ENCODE data around the gene USP11.
A peak's percentile ranks its signal among the peaks of the same experiment; 100 is the strongest.

The USP11 gene

DNA sequence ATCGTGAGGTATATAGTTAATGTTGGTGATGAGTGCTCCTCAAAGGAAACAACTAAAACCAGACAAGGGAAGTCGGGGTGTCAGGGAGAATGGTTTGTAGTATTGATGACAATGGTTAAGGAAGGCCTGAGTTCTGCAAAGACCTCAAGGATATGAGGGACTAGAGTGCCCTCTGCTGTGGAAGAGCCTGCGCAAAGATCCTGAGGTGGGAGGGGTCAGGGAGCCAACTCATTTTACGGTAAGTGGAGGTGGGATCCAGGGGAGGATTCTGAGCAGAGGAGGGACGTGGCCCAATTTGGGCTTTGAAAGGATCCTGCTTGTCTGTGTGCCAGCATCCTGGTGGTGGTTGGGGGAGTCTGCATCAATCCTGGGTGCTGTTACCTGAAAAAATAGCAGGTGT is 27.8 kb upstream of the USP11 start:
- Histone ChIP-seq H3K79me2 (ENCODE audit: control insufficient read depth, insufficient read depth, low read length, unreplicated experiment) (peaks cover 17% of the 10 kb centered on the region), H2AFZ (ENCODE audit: low read length, unreplicated experiment) (no peak overlapping the region), H3K27ac (ENCODE audit: low read depth, low read length) (no peak overlapping the region), H3K4me3 (ENCODE audit: low read depth, low read length) (no peak overlapping the region), H3K36me3 (ENCODE audit: insufficient read depth, low read length) (peaks cover 25% of the 10 kb centered on the region), H3K4me1 (ENCODE audit: control insufficient read depth, insufficient read depth, low read length, unreplicated experiment) (peaks cover 3% of the 10 kb centered on the region), H3K27me3 (ENCODE audit: insufficient read depth, low read length) (no peaks in the 10 kb centered on the region)

GRCh38 chrX:47206316-47206715 is 26.5 kb upstream of the USP11 start:
- Histone ChIP-seq H3K27ac (ENCODE audit: low read depth, low read length) (peak overlapping the region; percentile 41; the same call in 1 of the 2 replicates), H3K79me2 (ENCODE audit: control insufficient read depth, insufficient read depth, low read length, unreplicated experiment) (peaks cover 13% of the 10 kb centered on the region), H2AFZ (ENCODE audit: low read length, unreplicated experiment) (no peak overlapping the region), H3K4me3 (ENCODE audit: low read depth, low read length) (no peak overlapping the region), H3K27me3 (ENCODE audit: insufficient read depth, low read length) (no peaks in the 10 kb centered on the region), H3K4me1 (ENCODE audit: control insufficient read depth, insufficient read depth, low read length, unreplicated experiment) (no peaks in the 10 kb centered on the region), H3K36me3 (ENCODE audit: insufficient read depth, low read length) (peaks cover 19% of the 10 kb centered on the region)

GRCh38 chrX:47208108-47208507 is 24.7 kb upstream of the USP11 start:
- Histone ChIP-seq H2AFZ (ENCODE audit: low read length, unreplicated experiment) (no peak overlapping the region), H3K79me2 (ENCODE audit: control insufficient read depth, insufficient read depth, low read length, unreplicated experiment) (peaks cover 4% of the 10 kb centered on the region), H3K4me3 (ENCODE audit: low read depth, low read length) (no peak overlapping the region), H3K27me3 (ENCODE audit: insufficient read depth, low read length) (no peaks in the 10 kb centered on the region), H3K36me3 (ENCODE audit: insufficient read depth, low read length) (peaks cover 16% of the 10 kb centered on the region), H3K4me1 (ENCODE audit: control insufficient read depth, insufficient read depth, low read length, unreplicated experiment) (no peaks in the 10 kb centered on the region), H3K27ac (ENCODE audit: low read depth, low read length) (no peak overlapping the region)

GRCh38 chrX:47209508-47210238 is 23.1 kb upstream of the USP11 start:
- Histone ChIP-seq H3K27me3 (ENCODE audit: insufficient read depth, low read length) (no peaks in the 10 kb centered on the region), H3K79me2 (ENCODE audit: control insufficient read depth, insufficient read depth, low read length, unreplicated experiment) (peaks cover 4% of the 10 kb centered on the region), H2AFZ (ENCODE audit: low read length, unreplicated experiment) (no peak overlapping the region), H3K36me3 (ENCODE audit: insufficient read depth, low read length) (peaks cover 13% of the 10 kb centered on the region; the same call in 1 of the 2 replicates), H3K4me3 (ENCODE audit: low read depth, low read length) (no peak overlapping the region), H3K27ac (ENCODE audit: low read depth, low read length) (no peak overlapping the region), H3K4me1 (ENCODE audit: control insufficient read depth, insufficient read depth, low read length, unreplicated experiment) (no peaks in the 10 kb centered on the region)

- H3K4me1 ChIP-seq (ENCODE audit: control insufficient read depth, insufficient read depth, low read length, unreplicated experiment) = peaks cover 3% of the 10 kb centered on the region
- no peak overlapping the region for H3K4me3 ChIP-seq (ENCODE audit: low read depth, low read length)
- no peaks in the 10 kb centered on the region for H3K27me3 ChIP-seq (ENCODE audit: insufficient read depth, low read length)
- no peak overlapping the region for H3K27ac ChIP-seq (ENCODE audit: low read depth, low read length)
- H3K36me3 ChIP-seq (ENCODE audit: insufficient read depth, low read length) = peaks cover 13% of the 10 kb centered on the region; the same call in 1 of the 2 replicates
- peaks cover 2% of the 10 kb centered on the region for H3K79me2 ChIP-seq (ENCODE audit: control insufficient read depth, insufficient read depth, low read length, unreplicated experiment)
- H2AFZ ChIP-seq (ENCODE audit: low read length, unreplicated experiment) = no peak overlapping the region
These were observed 22.0 kb upstream of the USP11 start for GRCh38 chrX:47210661-47211425.

DNA sequence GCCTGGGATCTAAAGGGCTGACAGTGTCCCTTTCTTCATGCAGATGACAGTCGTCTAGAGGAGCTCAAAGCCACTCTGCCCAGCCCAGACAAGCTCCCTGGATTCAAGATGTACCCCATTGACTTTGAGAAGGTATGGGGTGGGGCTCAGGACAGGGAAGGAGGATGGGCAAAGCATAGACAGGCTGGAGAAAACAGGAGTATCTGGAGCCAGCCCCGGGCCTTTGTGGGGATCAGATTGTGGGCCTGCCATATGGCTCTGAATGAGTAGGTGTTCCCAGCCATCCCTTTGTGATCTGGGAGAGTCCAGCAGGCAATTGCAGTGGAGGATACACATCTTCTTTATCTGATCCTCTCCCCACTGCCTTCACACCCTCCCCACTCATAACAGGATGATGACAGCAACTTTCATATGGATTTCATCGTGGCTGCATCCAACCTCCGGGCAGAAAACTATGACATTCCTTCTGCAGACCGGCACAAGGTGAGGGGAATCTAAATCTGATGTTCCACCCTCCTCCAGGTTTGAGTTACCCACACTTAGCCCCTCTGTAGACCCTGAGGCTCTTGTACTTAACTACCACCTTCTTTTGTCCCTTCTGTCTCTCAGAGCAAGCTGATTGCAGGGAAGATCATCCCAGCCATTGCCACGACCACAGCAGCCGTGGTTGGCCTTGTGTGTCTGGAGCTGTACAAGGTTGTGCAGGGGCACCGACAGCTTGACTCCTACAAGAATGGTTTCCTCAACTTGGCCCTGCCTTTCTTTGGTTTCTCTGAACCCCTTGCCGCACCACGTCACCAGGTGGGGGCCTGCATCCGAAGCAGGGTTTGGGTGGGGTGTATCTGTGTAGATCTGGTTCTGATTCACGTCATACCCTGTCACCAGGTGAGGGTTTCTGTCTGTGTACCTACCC is 20.2 kb upstream of the USP11 start:
- Histone ChIP-seq H3K4me1 (ENCODE audit: control insufficient read depth, insufficient read depth, low read length, unreplicated experiment) (peaks cover 19% of the 10 kb centered on the region), H3K4me3 (ENCODE audit: low read depth, low read length) (no peak overlapping the region)

DNA sequence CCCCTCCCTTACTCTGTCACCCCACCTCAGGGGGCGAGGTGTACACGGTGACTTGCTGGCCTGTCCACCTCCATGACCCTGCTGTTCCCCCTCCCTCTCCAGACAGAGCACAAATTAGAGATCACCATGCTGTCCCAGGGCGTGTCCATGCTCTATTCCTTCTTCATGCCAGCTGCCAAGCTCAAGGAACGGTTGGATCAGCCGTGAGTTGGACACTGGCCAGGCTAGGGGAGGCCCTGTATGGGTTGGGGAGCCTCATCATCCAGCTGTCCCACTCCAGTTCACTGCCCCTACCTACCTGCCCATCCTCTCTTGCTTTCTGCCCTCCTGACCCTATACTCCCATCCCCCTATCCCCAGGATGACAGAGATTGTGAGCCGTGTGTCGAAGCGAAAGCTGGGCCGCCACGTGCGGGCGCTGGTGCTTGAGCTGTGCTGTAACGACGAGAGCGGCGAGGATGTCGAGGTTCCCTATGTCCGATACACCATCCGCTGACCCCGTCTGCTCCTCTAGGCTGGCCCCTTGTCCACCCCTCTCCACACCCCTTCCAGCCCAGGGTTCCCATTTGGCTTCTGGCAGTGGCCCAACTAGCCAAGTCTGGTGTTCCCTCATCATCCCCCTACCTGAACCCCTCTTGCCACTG is 18.3 kb upstream of the USP11 start:
- peaks cover 12% of the 10 kb centered on the region for H3K79me2 ChIP-seq (ENCODE audit: control insufficient read depth, insufficient read depth, low read length, unreplicated experiment)
- no peaks in the 10 kb centered on the region for H3K27me3 ChIP-seq (ENCODE audit: insufficient read depth, low read length)
- H3K4me3 ChIP-seq (ENCODE audit: low read depth, low read length) = no peak overlapping the region
- peaks cover 19% of the 10 kb centered on the region for H3K4me1 ChIP-seq (ENCODE audit: control insufficient read depth, insufficient read depth, low read length, unreplicated experiment)
- no peak overlapping the region for H3K27ac ChIP-seq (ENCODE audit: low read depth, low read length)
- H2AFZ ChIP-seq (ENCODE audit: low read length, unreplicated experiment) = no peak overlapping the region
- H3K36me3 ChIP-seq (ENCODE audit: insufficient read depth, low read length) = 0 out of 2 replicates have a peak, but pooled peaks cover 9% of the 10 kb centered on the region

More for the DNA sequence above, 20.2 kb upstream of the USP11 start:
- peaks cover 2% of the 10 kb centered on the region for H3K79me2 ChIP-seq (ENCODE audit: control insufficient read depth, insufficient read depth, low read length, unreplicated experiment)
- H3K27me3 ChIP-seq (ENCODE audit: insufficient read depth, low read length) = no peaks in the 10 kb centered on the region
- H2AFZ ChIP-seq (ENCODE audit: low read length, unreplicated experiment) = no peak overlapping the region
- H3K27ac ChIP-seq (ENCODE audit: low read depth, low read length) = no peak overlapping the region
- 0 out of 2 replicates have a peak, but pooled peaks cover 9% of the 10 kb centered on the region for H3K36me3 ChIP-seq (ENCODE audit: insufficient read depth, low read length)

DNA sequence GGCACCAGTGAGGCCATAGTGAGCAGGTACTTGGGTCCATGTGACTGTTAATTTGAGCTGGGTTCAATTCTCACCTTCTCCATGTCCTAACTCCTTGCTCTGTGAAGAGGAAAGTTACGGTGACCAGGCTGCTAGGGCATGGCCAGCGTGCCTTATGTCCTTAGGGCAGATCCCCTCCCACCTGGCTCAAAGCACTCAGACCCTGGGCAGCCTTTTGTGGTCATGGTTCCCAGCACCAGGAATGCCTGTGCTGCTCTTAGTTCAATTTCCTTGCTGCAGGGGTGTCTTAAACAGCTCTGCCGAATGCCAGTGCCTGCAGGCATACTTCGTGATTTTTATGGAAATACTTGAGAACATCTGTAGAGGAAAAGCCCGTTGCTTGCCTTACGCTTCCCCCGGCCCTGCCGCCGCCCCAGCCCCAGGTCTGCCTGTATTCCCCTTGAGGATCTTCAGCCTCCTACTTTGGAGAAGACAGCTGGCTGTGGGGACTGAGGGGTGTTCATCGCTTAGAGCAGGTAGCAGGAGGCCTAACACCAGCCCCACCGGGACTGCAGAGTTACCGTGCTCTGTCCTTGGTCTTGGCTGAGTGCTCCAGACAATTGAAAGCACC is 17.4 kb upstream of the USP11 start:
- 0 out of 2 replicates have a peak, but pooled peaks cover 5% of the 10 kb centered on the region for H3K36me3 ChIP-seq (ENCODE audit: insufficient read depth, low read length)
- H2AFZ ChIP-seq (ENCODE audit: low read length, unreplicated experiment) = no peak overlapping the region
- no peak overlapping the region for H3K4me3 ChIP-seq (ENCODE audit: low read depth, low read length)
- H3K27ac ChIP-seq (ENCODE audit: low read depth, low read length) = no peak overlapping the region
- H3K27me3 ChIP-seq (ENCODE audit: insufficient read depth, low read length) = no peaks in the 10 kb centered on the region
- peaks cover 22% of the 10 kb centered on the region for H3K4me1 ChIP-seq (ENCODE audit: control insufficient read depth, insufficient read depth, low read length, unreplicated experiment)
- H3K79me2 ChIP-seq (ENCODE audit: control insufficient read depth, insufficient read depth, low read length, unreplicated experiment) = peaks cover 20% of the 10 kb centered on the region

DNA sequence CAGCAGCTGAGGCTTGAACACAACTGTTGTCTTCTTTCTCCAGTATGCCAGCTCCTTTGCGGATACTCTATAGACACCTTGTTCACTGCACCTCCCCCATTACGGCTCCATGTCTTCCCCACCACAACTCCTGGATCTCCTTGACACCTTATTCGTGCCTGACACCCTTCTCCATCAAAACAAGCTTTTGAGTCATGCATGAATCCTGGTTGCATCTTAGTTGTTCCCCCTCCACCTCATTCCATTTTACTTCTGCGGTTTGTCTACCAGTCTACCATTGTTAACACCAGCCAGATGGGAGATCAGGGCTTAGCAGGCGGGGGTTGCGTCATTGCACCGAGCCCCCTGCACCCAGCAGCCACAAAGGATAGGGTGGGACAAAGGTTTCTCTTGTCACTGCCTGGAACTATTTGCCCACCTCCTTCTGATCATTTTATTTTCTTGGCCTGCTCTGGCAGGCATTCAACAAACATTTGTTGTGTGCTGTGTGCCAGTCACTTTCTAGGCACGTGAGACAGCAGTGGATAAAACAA is 16.4 kb upstream of the USP11 start:
- Histone ChIP-seq H3K79me2 (ENCODE audit: control insufficient read depth, insufficient read depth, low read length, unreplicated experiment) (peaks cover 31% of the 10 kb centered on the region), H2AFZ (ENCODE audit: low read length, unreplicated experiment) (no peak overlapping the region), H3K27ac (ENCODE audit: low read depth, low read length) (peak overlapping the region; percentile 93), H3K4me1 (ENCODE audit: control insufficient read depth, insufficient read depth, low read length, unreplicated experiment) (peaks cover 28% of the 10 kb centered on the region), H3K27me3 (ENCODE audit: insufficient read depth, low read length) (no peaks in the 10 kb centered on the region), H3K4me3 (ENCODE audit: low read depth, low read length) (no peak overlapping the region), H3K36me3 (ENCODE audit: insufficient read depth, low read length) (0 out of 2 replicates have a peak, but pooled peaks cover 5% of the 10 kb centered on the region)
